Calu3 (cell line): ENCODE results near the gene PRPF6. TPM values are rescaled to one million over a fixed set of nuclear protein-coding genes. Genes with fewer than 3 reads are reported as not detected.

ENCODE experiments used
- BruUV-seq: library from RNA; stranded (reverse); fragments of 400-500 nt; replicated peaks from 2 replicates; lab custom pipeline; 2021; lab: Mats Ljungman, UMichigan
- CTCF ChIA-PET: fragments of 300-600 bp; sonication (Branson Sonifier 250); formaldehyde crosslinking; loops from one replicate; lab custom pipeline; 2022; ENCODE audit warnings: antibody characterized with exemption; lab: Charles Lee
- DNase-seq: peaks from one replicate; pipeline ENCODE4 v3.0.0; 2022
- H3K27ac Mint-ChIP-seq: one replicate; pipeline ENCODE4 v1.8.0; 2022; ENCODE audit warnings: mixed read lengths; ENCODE audit not compliant: unreplicated experiment
- H3K27me3 Mint-ChIP-seq: one replicate; pipeline ENCODE4 v1.8.0; 2022; ENCODE audit warnings: mixed read lengths; ENCODE audit not compliant: unreplicated experiment
- H3K36me3 Mint-ChIP-seq: one replicate; pipeline ENCODE4 v1.8.0; 2022; ENCODE audit warnings: mild to moderate bottlenecking, moderate library complexity, mixed read lengths; ENCODE audit not compliant: insufficient read depth, unreplicated experiment
- H3K4me1 Mint-ChIP-seq: one replicate; pipeline ENCODE4 v1.8.0; 2022; ENCODE audit warnings: mild to moderate bottlenecking, low read depth, mixed read lengths; ENCODE audit not compliant: unreplicated experiment
- H3K4me3 Mint-ChIP-seq: one replicate; pipeline ENCODE4 v1.8.0; 2022; ENCODE audit warnings: mild to moderate bottlenecking, low read depth, moderate library complexity, mixed read lengths; ENCODE audit not compliant: unreplicated experiment
- H3K9me3 Mint-ChIP-seq: one replicate; pipeline ENCODE4 v1.8.0; 2022; ENCODE audit warnings: low read depth, mixed read lengths; ENCODE audit not compliant: unreplicated experiment
- CTCF ChIP-seq: fragments of 200-600 bp; IDR thresholded peaks from one replicate; pipeline ENCODE4 v1.8.0; 2022; ENCODE audit warnings: antibody characterized with exemption; ENCODE audit not compliant: unreplicated experiment
- intact Hi-C: fragments of 100-400 bp; cut with micrococcal nuclease; formaldehyde crosslinking; loops from one replicate; pipeline ENCODE4 v1.10.0; 2022; ENCODE audit not compliant: unreplicated experiment
- total RNA-seq: library from RNA; stranded (reverse); gene quantifications from 2 replicates; pipeline ENCODE4 v1.2.3, GENCODE V29; 2022

Gene PRPF6
- total RNA-seq, 1 experiment from 2014 or later = 113 TPM

DNA sequence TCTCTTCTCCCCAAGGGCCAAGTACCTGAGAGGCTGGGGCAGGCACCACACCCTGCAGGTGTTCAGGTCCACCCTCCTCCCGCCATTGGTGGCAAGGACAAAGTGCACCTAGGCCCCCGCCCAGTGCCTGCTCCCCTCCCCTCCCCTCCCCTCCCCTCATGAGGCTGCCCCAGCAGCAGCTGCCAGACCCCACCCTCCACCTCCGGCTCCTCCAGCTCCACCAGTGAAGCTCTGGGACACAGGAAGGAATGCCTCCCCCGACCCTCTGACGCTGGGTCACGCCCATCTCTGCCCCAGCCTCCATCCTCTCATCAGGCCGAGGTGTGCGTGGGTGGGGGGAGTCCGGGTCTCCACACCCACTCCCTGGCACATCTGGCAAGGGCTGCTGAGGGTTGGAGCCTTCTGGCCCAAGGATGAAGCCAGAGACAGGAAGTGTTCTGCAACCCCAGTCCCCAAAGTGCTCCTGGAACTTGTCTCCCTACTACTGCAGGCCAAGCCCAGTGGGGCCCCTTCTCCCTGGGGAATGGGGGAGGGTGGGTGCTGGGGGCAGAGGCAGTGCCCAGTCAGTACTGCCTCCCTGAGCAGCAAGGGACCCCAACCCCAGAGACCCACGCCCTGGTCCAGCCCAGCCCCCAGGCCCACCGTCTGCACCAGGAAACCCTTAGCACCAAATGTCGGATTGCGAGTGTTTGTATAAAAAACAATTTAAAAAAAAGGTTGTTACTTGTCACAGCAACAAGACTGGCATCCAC, 23.1 kb upstream of the PRPF6 start:
- Mint-ChIP-seq H3K36me3 (peaks cover 83% of the 10 kb centered on the region), H3K27me3 (no peaks in the 10 kb centered on the region), H3K9me3 (no peaks in the 10 kb centered on the region), H3K4me1 (peaks cover 23% of the 10 kb centered on the region), H3K27ac (peak overlapping the region; percentile 77), H3K4me3 (peak overlapping the region; percentile 85)
- BruUV-seq = no TSS peak
- intact Hi-C loops = no loop called here
- DNase-seq = no peak
- TF ChIP-seq CTCF = no peak
- CTCF ChIA-PET = interaction anchor here (0.5 to 2.0 kb wide), 5 partner anchors 16 to 420 kb away, joined by 3 to 17 read pairs (median 4); partner anchors contain the start of genes PRPF6 and SAMD10

GRCh38 chr20:63958471-63958870, 22.5 kb upstream of the PRPF6 start:
- Mint-ChIP-seq H3K4me3 (peak overlapping the region; percentile 85), H3K4me1 (peaks cover 19% of the 10 kb centered on the region), H3K9me3 (no peaks in the 10 kb centered on the region), H3K27me3 (no peaks in the 10 kb centered on the region), H3K27ac (peak overlapping the region; percentile 9), H3K36me3 (peaks cover 81% of the 10 kb centered on the region)
- no TSS peak for BruUV-seq
- no peak for TF ChIP-seq CTCF
- intact Hi-C loops = no loop called here
- no peak for DNase-seq
- CTCF ChIA-PET = interaction anchor here (0.5 kb wide), 1 partner anchor 384 kb away, joined by 4 read pairs; the partner anchor contains the start of gene HELZ2

- no TSS peak for BruUV-seq
- intact Hi-C loops = no loop called here
Measured at GRCh38 chr20:63958964-63959698, 21.8 kb upstream of the PRPF6 start.

More at GRCh38 chr20:63958964-63959698, 21.8 kb upstream of the PRPF6 start:
- Mint-ChIP-seq H3K4me3 (no peak overlapping the region), H3K27me3 (no peaks in the 10 kb centered on the region), H3K27ac (no peak overlapping the region), H3K4me1 (peaks cover 12% of the 10 kb centered on the region), H3K9me3 (no peaks in the 10 kb centered on the region), H3K36me3 (peaks cover 83% of the 10 kb centered on the region)
- DNase-seq = no peak
- TF ChIP-seq CTCF = no peak
- CTCF ChIA-PET = interaction anchor here (0.5 kb wide), 1 partner anchor 385 kb away, joined by 4 read pairs; the partner anchor contains the start of gene HELZ2
